Left cardiac atrium (tissue), 4 donors: Measurements from ENCODE around the gene TOR1B. TPM values are rescaled to one million over a fixed set of nuclear protein-coding genes. Genes with fewer than 3 reads are reported as not detected.
A peak's percentile ranks its signal among the peaks of the same experiment; 100 is the strongest.
"Not testable (repeated sequence)": the region's sequence is repeated elsewhere in the genome, so short reads cannot be mapped to it uniquely, and the experiment has no call there.

Experiments used
- ATAC-seq, 2 donors: fragments of 200-7000 bp; cut with Tn5 transposase; one replicate each; pipeline ENCODE4 v1.9.1; 2020; ENCODE audit warnings: mild to moderate bottlenecking in 2 of 2, moderate library complexity in 2 of 2
- DNase-seq: peaks from one replicate; pipeline ENCODE4 v3.0.0-alpha.2; 2020
- intact Hi-C, 2 donors: fragments of 100-400 bp; cut with DNase I; formaldehyde crosslinking; loops; one replicate each; pipeline versions ENCODE4 v1.14.1 to v1.15.1; 2022 to 2023
- long read RNA-seq: library from polyadenylated mRNA; unstranded; transcript quantifications from one replicate; pipeline ENCODE4 v2.0.0, GENCODE V29; 2021
- total RNA-seq, 2 donors: library from RNA; stranded (reverse); fragmentation: NEBNext Ultra II Directional; extraction: Animal tissue kit (Norgen Biotek cat#: 25700); gene quantifications; one replicate each; pipeline ENCODE4 v1.2.1, GENCODE V29; 2021
- donor health status: DM: no; HTN: yes; CAD: no.
- donor health status: DM: no; HTN: yes; CAD: no; lungs with severe emphysema.
- donor health status: DM: yes; HTN: yes; CAD: no.
- donor health status: Dilated cardiomyopathy.

TOR1B gene, protein sequence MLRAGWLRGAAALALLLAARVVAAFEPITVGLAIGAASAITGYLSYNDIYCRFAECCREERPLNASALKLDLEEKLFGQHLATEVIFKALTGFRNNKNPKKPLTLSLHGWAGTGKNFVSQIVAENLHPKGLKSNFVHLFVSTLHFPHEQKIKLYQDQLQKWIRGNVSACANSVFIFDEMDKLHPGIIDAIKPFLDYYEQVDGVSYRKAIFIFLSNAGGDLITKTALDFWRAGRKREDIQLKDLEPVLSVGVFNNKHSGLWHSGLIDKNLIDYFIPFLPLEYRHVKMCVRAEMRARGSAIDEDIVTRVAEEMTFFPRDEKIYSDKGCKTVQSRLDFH
- 10 to 100 TPM; 11.6 to 12.7 TPM for total RNA-seq
- long read RNA-seq, transcript TOR1B-201 (5 exons, 2,769 nt), result major isoform, 10 of 12 reads
- long read RNA-seq, partial matches to known transcripts, result 1 of 12 reads
- long read RNA-seq, other reads (novel, unspliced or antisense), result 1 of 12 reads

DNA sequence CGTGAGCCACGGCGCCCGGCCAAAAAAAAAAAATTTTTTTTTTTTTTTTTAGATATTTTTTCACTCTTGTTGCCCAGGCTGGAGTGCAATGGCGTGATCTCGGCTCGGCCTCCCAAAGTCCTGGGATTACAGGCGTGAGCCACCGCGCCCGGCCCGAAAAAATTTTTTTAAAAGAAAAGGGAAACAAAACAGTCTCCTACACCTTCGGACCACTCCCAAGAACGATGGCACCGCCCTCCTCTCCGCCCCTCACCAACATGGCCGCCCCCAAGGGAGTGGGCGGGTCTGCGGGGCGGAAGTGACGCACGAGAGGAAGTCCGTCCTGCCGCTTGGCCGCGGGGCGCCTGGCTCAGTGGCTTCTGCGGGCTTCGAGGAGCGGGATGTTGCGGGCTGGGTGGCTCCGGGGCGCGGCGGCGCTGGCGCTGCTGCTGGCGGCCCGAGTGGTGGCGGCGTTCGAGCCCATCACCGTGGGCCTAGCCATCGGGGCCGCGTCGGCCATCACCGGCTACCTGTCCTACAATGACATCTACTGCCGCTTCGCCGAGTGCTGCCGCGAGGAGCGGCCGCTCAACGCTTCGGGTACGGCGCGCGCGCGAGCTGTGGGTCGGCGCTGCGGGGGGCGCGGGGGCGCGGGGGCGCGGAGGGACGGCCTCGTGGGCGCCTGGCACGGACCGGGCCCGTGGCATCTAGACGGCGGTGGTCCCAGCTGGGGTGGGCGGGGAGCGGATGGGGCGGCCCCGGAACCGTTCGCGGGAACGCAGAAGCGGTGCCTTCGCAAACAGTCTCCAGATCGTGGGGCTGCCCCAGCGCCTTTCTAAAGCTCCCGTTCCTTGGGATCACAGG is at the start of gene TOR1B:
TOR1B (plus strand) TSS at position 352 of the 843 bp plus-strand sequence; CDS start at position 381, 29 bp downstream.
- DNase-seq, result peak; percentile 95
- intact Hi-C loops, result no loop called here
- peak; percentile 99 to 100 for ATAC-seq

DNA sequence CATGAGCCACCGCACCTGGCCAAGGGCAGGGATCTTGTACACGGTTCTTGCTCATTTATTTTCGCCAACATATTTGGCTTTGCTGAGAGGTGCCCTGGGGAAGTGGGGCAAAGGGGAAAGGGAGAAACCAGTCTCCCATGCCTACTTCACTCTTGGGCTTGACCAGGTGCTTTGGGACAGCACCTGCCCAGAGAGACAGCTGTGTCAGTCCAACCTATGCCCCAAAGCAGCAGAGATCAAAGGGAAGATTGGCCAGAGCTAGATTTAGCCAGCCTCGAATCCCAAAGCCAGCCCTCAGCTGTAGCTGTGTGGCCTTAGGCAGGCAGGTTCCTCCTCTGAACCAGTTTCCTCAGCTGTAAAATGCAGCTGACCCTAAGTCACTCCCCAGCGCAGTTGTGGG is 47.8 kb upstream of the TOR1B start:
- ATAC-seq (no peak), DNase-seq (no peak)
- intact Hi-C loops, result no loop called here

DNA sequence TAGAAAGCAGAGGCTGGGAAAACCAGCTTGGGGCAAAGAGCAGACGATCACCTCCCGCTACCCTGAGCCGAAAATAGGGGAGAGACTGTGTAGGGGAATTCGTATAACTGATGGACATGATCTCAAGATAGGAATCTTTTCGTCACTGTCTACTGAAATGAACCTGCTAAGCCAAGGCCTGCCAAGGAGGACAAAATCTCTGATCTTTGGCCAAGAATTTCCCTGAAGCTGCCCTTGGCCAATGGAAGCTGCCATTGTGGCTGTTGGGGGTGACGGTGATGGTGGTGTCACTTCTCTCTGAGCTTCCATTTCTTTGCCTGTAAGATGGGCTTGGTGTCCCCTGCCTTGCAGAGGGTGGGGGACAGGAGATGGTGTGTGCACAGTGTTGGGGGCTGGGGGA is 46.8 kb upstream of the TOR1B start:
- intact Hi-C loops, result no loop called here
- DNase-seq, result no peak
- ATAC-seq, result no peak

DNA sequence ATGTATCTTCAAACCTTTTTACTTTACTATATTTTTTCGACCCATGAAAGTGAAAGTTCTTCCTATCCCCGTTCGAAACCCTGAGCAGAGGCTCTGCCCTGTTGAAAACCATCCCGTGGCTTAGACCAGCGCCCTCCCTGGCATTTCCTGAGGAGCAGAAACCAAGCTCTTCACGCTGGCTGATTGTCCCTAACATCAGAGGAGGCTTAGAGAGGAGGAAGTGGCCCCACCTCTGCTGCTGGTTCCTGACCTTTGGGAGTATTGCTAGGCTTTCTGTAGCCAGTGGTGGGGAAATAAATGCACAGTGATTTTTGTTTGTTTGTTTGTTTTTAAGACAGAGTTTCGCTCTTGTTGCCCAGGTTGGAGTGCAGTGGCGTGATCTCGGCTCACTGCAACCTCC is 45.9 kb upstream of the TOR1B start:
- no peak for DNase-seq
- ATAC-seq, result no peak
- intact Hi-C loops, result no loop called here

DNA sequence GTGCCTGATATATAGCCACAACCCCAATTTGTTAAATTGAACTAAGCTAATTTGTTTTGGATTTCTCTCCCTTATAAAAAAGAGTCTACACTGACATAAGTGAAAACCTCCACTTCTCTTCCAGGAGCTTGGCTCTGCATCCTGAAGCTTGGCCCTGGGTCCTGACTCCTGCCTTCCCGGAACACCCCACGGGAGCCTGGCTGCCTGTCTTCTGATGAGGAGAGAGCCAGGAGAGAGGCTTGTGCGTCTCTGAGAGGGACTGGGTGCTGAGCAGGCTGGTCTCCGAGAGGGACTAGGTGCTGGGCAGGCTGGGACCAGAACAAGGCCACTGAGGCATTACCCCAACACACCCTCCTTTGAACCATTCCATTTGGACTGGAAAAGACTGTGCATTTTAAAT is 43.7 kb upstream of the TOR1B start:
- no peak for ATAC-seq
- intact Hi-C loops, result no loop called here
- no peak for DNase-seq

DNA sequence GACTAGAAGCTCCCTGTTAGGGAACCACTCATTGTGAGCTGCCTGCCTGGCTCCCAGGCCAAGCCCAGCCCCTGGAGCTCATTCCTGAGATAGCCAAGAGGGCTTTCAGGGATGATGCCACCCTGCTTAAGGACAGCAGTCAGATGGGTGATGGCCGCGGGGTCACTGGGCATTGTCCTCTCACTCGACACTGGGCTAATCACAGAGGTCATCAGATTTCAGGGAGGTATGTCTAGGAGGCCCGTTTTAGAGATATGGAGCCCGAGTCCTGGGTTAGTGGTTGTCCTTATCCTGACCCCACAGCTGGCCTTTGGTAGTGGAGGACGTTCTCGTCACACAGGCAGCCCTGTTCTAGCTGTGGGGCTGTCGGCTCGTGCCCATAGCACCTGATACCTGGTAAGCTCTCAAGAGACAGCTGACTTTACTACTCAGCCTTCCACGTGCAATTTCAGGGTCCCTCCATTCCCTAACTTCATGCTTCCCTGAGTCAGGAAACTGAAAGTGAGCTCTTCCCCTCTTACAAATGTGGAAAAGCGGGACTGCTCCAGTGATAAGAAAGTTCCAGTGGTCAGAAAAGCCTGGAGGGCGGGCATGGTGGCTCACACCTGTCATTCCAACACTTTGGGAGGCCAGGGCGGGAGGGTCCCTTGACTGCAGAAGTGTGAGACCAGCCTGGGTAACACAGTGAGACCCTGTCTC is 43.0 kb upstream of the TOR1B start:
- DNase-seq (no peak), ATAC-seq (no peak)
- intact Hi-C loops, result no loop called here

DNA sequence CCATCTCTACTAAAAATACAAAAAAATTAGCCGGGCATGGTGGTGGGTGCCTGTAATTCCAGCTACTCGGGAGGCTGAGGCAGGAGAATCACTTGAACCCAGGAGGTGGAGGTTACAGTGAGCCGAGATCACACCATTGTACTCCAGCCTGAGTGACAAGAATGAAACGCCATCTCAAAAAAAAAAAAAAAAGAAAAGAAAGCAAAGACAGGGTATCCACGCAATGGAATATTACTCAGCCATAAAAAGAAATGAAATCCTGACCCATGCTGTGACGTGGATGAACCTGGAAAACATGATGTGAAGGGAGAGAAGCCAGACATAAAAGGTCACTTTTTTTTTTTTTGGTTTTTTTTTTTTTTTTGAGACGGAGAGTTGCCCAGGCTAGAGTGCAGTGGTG is 42.2 kb upstream of the TOR1B start:
- ATAC-seq, intact Hi-C loops, DNase-seq: not testable (repeated sequence)

DNA sequence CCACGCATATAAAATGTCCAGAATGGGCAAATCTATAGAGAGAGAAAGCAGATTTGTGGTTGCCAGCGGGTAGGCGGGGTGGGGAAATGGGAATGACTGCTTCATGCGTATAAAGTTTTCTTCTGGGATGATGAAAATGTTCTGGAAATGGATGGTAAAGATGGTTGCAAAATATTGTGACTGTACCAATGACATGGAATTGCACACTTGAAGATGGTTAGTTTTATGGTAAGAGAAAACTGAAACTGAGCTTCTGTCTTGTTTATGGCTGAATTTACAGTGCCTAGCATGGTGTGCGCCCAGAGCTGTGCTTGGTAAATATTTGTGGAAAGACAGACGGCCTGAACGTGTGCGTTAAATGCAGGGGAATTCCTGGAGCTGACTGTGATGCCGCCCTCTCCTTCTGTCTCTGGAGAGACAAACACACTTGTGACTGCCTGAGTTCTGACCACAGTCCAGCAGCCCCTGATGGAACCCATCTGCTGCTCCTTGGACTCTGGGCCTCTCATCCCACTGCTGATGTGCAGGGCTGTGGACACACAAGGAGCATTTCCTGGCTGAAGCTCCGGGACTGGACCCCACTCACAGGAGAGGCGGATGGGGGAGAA is 41.6 kb upstream of the TOR1B start:
- intact Hi-C loops, result no loop called here
- DNase-seq (peak; percentile 51), ATAC-seq (peak; percentile 76 to 79)

DNA sequence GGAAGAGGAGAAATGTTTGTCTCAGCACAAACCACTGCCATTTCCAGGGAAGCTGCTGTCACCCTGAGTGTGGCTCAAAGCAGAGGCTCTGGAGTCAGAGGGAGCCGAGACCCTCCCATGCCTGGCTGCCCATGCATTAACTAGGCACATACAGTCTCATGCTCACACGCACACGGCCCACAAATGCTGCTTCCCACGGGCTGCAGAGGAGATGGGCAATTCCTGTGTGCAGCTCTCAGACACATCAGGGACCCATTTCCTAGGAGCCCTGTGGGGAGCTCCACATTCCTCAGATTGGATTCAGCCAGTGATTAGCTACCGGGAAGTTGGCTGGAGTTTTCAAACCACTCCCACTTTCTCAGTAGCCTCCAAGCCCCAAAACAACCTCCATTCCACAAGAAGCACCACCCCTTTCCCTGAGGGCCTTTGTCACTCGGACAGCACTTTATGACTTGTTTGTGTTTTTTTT is 41.0 kb upstream of the TOR1B start:
- DNase-seq, result no peak
- peak; percentile 27 to 48 for ATAC-seq
- intact Hi-C loops, result no loop called here

DNA sequence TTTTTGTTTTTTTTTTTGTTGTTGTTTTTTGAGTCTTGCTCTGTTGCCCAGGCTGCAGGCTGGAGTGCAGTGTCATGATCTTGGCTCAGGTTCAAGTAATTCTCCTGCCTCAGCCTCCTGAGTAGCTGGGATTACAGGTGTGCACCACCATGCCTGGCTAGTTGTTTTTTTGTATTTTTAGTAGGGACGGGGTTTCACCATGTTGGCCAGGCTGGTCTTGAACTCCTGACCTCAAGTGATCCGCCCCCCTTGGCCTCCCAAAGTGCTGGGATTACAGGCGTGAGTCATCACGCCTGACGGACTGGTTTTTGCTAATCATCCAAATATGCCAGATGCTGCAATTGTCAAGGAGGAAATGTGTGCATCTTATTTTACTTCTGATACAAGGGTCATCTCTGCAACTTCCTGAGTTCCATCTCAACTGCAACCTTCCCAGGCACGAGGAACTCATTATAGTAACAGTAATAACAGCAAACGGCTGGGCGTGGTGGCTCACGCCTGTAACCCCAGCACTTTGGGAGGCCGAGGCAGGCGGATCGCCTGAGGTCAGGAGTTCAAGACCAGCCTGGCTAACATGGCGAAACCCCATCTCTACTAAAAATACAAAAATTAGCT is 40.5 kb upstream of the TOR1B start:
- DNase-seq, intact Hi-C loops: not testable (repeated sequence)
- peak; percentile 39 to 73 for ATAC-seq

DNA sequence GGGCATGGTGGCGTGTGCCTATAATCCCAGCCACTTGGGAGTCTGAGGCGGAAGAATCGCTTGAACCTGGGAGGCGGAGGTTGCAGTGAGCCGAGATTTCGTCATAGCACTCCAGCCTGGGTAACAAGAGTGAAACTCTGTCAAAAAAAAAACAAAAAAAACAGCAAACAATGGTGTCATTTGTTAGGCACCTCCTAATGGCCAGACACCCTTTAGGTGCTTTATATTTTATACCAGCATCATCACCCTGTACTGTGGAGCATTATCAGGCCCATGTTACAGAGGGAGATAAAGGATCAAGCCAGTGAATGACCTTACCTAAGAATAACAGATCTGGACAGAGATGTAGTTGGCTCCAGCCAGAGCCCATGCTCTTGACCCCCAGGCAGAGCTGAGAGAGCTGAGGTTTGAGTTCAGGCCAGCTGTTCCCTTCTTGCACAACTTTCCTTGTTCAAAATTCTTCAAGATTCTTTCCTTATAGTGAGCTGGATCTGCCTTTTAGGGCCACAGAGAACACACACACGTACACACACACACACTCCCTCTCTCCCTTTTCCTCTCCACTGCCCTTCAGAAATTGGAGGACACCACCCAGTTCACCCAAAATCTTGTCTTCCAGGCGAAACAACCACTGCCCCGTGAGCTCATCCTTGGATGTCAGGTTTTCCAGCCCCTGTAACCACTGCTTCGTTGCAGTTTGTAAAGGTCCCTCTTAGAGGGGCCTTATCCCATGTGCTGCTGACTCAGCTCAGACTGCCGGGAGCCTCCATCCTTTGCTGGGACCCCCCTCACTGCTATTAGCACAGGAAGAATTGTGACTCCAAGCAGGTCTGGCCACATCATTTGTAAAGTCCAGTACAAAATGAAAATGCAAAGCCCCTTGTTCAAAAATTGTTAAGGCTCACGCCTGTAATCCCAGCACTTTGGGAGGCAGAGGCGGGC is 39.7 kb upstream of the TOR1B start:
- ATAC-seq (peak; percentile 30 to 39), DNase-seq (peak; percentile 51)
- intact Hi-C loops, result no loop called here

DNA sequence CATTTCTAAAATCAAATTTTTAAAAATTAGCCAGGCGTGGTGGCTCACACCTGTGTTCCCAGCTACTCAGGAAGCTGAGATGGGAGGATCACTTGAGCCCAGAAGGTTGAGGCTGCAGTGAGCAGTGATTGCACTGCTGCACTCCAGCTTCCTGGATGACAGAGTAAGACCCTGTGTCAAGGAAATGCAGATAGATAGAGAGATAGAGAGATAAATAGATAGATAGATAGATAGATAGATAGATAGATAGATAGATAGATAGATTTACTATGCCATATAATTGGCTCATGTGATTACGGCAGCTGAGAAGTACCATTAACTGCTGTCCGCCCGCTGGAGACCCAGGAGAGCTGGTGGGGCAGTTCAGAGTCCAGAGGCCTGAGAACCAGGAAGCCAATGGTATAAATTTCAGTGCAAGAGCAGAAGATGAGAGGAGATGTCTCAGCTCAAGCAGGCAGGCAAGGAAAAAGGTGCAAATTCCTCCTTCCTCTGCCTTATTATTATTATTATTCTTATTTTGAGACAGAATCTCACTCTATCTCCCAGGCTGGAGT is 37.1 kb upstream of the TOR1B start:
- intact Hi-C loops, result no loop called here
- DNase-seq (no peak), ATAC-seq (no peak)

DNA sequence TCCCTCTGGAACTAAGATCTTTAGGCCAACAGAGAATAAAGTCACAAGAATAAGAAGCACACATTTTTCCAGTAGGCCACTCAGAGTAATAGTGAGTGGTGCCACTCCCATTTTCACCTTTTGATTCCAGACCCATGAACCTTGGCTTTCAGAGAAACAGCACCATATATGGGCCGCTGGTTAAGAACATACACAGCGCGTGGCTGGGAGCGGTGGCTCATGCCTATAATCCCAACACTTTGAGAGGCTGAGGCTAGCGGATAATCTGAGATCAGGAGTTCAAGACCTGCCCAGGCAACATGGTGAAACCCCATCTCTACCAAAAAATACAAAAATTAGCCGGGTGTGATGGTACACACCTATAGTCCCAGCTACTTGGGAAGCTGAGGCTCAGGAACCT is 34.5 kb upstream of the TOR1B start:
- no peak for ATAC-seq
- intact Hi-C loops, result no loop called here
- no peak for DNase-seq

DNA sequence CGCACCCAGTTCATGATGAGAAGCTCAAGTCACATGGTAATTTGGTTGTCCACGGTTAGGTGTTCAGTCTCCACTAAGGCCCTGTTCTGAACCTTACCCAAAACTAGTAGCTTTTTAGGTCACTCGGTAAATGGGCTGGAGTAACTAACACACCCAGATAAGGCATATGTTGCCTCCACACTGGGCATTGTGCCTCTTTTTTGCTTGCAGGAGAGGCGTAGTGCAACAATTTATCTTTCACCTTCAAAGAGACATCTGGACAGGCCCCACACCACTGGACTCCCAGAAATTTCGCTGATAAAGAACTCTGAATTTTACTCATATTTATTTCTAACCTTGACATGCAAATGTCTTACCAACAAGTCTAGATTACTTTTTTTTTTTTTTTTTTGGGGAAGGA is 33.3 kb upstream of the TOR1B start:
- no peak for DNase-seq
- intact Hi-C loops, result no loop called here
- no peak for ATAC-seq

DNA sequence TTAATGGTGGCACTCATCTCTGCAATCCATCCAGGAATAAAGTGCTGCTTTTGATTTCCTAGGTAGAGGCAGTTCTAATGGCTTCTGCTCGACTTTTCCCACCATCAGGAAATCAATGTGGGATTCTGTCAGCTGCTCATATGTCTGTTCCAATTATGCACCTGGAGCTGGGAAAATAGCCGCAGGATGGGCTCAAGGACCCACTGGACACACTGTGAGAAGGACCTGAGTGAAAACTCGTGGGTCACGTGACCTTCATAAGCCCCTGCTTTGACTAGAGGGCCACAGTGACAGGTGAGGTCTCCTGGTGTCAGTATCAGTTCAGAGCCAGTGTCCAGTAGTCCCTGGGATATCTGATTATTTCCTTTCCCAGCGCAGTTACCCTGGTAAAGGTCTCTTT is 32.2 kb upstream of the TOR1B start:
- intact Hi-C loops, result no loop called here
- ATAC-seq (no peak), DNase-seq (no peak)

DNA sequence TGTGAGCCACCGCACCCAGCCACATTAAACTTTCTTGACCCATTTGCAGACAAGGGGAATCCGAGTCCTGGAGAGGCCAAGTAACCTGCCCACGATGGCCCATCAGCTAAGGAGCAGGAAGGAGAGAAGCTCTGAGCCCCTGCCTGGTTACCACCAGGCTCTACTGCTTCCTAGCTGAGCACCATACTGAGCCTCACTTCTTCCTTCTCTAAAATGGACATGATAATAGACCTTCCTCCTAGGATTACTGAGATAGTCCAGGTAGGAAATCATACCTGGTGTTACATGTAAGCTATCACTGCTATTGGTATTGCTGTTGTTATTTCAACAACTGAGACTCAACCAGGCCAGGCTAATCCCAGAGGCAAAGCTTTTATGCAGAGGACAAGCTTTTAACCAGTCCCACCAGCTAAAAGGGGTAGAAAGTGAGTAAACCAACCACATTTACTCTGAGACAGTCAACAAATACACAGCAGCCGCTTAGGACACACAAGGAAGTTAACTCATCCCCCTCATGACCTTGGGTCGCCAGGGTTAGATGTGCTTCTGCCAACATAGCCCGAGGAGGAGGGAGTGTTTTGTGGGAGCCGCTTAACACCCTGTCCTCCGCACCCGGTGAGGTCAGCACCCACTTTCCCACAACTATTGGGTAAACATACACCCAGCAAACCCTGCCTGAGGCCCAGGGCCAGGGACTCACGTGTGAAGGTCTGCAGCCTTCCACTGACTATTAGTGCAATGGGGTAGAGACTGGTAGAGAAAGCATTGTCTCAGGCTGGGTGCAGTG is 29.5 kb upstream of the TOR1B start:
- ATAC-seq (no peak), DNase-seq (no peak)
- intact Hi-C loops, result no loop called here
